Erythroblast (primary cell): ENCODE results near the gene RGL4.

Experiments
- DNase-seq, 2 experiments: peaks; one replicate each; lab custom pipeline; 2025; lab: John Stamatoyannopoulos, UW
- GATA1 ChIP-seq: IDR thresholded peaks from 2 replicates; pipeline ENCODE4 v1.6.1; 2011; ENCODE audit warnings: low read depth, mild to moderate bottlenecking, control low read depth, low read length, moderate library complexity
- POLR2A ChIP-seq: IDR thresholded peaks from 2 replicates; pipeline ENCODE4 v1.6.1; 2011; ENCODE audit warnings: mild to moderate bottlenecking, low read length

The RGL4 gene

DNA sequence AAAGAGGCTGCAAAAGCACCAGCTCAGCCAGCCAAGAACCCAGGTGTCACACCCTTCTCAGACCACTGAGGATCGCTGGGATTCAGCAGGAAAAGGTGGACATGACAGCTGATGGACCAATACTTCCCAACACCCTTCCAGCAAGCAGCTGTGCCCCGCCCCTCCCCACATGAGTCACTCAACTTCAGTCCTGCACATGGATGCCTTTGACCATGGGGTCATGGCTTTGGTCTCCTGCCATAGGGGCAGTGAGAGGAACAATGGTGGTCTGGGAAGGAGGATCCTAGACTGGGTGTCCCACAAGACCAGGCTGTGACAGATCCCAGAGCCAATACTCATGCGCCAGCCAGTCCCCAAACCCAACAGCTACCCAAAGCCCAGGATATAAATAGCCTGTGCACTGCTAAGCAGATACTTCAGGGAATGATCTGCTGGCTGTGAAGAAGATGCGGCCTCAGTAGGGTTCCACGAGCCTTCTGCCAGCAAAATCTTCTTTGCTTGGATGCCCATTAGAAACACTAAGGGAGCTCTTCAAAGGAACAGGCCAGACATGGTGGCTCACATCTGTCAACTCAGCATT lies 5.5 kb upstream of the RGL4 start:
- TF ChIP-seq GATA1 (no peak), POLR2A (no peak)
- DNase-seq = peak; percentile 25 to 44

DNA sequence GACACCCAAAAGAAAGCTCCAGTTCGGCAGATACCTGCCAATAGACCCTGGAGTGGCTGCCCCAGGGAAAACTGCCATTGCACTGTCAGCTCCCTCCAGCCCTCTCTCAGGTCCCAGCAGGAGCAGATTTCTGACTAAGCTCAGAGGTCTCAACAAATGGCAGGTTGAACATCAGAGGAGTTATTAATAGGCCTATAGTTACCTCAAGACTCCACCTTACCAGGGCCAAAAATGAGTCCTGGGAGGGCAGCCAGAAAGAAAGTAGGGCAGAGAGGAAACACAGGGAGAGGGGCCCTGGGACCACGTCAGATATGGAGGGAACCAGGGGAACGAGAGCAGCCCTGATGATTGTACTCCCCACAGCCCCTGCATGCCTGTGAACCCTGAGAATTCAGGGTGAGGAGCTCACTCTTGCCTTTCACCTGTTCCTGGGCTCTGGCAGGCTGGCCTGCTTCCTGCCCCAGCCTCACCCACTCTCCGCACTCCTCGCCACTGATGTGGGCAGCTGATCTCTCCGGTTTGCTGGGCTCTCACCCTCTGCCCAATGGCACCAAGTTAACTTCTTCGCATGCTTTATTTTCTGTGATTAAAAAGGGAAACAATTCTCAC lies 4.3 kb upstream of the RGL4 start:
- no peak for TF ChIP-seq POLR2A
- no peak for DNase-seq

DNA sequence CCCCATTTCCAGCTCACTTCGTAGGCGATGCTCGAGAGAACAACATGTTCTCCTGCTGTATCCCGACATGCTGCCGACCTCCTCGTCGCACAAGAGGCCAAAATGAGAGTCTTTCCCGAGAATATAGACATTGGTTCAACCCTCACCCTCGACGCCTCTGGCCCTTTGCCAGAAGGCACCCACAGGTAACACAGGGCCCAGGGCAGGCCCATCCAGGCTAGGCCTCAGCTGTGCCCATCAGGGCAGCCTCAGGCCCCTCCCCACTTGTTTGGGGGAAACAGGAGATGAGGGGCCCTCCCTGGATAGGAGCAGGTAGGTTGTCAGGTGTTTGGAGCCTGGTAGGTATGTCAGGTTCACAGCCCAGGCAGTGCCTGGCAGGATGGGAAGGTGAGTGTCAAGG lies 2.7 kb upstream of the RGL4 start:
- no peak for DNase-seq
- TF ChIP-seq GATA1 (no peak), POLR2A (no peak)

DNA sequence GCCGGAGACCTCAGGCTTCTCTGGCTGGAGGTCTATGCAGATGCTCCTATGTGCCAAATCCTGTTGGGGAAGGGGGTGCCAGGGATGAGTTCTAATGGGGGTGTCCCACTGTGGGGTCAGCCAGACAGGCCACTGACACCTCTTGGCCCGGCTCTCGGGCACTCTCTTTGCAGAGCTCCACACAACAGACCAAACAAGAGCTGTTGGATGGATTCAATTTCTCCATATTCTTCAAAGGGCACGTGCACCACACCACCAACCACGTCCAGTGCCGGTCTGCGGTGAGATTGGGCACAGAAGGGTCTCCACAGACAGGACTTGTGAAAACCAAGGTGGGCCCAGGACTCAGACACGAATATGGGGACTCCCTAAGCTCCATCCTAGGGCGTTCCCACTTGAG lies 2.2 kb upstream of the RGL4 start:
- TF ChIP-seq GATA1 (no peak), POLR2A (no peak)
- no peak for DNase-seq

DNA sequence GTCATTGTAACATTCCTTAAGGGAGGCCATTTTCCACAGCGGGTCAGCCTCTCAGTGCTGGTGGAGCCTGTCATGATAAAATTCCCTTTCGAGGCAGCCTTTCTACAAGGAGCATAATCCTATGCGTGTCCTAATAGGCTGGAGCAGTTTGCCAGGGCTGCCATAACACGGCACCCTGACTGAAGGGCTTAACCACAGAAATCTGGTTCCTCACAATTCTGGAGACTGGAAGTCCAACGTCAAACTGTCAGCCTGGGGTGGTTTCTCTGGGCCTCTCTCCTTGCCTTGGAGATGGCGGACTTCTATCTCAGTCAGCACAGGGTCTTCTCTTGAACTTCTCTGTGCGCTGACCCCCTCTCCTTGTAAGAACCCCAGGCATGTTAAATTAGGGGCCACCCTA lies 1.4 kb upstream of the RGL4 start:
- no peak for TF ChIP-seq POLR2A
- TF ChIP-seq GATA1 = no peak
- no peak for DNase-seq

DNA sequence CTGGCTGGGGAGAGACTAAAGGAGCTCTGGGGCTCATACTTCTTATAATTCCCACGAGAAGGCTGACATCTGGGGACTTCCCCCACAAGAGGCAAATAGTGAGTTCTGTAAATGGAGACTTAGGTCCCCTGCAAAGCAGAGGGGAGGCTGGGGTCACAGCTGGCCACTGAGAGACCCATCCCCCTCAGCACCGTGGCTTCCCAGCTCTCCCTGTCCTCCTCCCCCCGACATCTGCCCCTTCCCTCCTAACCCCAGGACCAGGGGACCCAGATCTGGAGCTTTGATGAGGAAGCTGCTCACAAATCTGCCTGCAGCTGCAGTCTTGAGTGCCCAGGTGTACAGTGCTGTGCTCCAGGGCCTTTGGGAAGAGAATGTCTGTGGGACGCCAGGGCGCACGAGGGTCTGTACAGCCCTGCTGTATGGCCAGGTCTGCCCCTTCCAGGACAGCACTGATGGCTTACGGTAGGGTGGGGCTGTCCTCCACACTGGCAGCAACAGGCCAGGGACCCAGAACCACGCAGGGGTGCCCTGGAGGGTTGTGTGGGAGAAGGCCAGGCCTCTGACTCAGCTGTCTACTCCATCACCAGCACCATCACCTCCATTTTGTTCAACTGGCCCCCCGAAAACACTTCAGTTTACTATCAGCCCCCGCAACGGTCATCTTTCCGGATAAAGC lies 1.1 kb downstream of the RGL4 start:
- DNase-seq = no peak
- TF ChIP-seq POLR2A = no peak
- no peak for TF ChIP-seq GATA1

DNA sequence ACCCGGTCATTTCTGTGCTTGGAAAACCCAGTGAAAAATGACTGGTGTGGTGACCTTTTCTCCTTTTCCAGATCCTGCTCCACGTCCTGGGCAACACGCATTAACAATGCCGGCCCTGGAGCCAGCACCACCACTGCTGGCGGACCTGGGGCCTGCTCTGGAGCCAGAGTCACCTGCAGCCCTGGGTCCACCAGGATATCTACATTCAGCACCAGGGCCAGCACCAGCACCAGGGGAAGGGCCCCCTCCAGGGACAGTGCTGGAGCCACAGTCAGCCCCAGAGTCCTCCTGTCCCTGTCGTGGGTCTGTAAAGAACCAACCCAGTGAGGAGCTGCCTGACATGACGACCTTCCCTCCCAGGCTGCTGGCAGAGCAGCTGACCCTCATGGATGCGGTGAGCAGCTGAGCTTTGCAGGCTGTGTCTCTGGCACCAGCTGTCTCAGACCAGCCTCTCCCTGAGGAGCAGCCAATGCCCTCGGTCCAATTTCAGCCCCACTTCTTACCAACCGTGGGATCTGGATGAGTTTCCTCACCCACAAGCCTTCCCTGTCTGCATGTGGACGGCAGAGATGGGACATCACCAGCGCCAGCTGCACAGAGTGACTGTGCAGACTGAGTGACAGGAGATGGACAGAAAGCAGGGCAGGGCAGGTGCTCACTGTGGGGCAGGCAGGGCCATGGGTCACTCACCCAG lies 1.9 kb downstream of the RGL4 start:
- no peak for DNase-seq
- TF ChIP-seq POLR2A (no peak), GATA1 (no peak)

DNA sequence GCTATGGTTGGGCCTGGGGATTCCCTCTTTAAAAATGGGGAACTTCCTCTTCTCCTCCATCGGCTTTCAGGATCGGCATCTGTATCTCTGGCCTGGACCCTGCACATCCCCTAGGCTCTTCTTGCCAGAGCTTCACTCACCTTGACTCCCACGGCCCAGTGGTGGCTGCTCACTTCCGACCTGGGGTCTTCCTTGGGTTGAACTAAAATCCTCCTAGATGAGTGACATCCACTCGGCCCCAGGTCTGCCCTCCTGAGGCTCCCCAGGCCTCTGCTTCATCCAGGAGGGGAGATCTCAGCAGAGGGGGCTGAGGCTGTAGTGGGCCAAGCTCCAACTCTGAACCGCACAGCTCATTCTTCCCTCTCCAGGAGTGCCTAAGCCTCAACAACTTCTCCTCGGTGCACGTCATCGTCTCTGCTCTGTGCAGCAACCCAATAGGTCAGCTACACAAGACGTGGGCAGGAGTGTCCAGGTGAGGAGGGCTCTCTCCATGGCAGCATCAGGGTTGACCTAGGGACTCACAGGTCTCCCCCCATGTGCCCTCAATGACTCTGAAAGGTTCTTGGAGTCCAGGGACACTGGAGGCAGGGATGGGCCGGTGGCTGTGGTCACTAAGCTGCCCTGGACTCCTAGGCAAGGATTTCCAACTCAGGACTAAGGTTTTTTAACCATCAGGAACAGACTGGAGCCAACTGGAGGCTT lies 3.3 kb downstream of the RGL4 start:
- no peak for DNase-seq

DNA sequence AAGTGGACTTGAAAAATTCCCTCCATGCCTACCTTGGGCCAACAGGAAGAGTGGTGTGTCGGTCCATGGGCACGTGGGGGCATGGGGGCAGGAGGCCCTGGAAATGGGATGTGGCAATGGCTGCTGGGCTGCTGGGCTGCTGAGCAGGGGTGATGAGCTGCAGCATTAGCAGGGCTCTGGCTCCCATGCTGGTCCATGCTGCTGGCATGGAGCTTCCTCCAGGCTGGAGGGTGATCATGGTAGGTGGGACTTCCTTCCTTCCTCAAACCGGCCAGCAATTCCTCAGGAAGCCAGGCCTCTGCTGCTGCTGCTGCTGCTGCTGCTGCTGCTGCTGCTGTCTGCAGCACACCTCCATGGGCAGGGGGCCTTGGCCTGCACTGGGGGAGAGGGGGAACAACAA lies 4.3 kb downstream of the RGL4 start:
- no peak for DNase-seq
- TF ChIP-seq GATA1 (no peak), POLR2A (no peak)

More for the DNA sequence above, 3.3 kb downstream of the RGL4 start:
- TF ChIP-seq GATA1 (no peak), POLR2A (no peak)

DNA sequence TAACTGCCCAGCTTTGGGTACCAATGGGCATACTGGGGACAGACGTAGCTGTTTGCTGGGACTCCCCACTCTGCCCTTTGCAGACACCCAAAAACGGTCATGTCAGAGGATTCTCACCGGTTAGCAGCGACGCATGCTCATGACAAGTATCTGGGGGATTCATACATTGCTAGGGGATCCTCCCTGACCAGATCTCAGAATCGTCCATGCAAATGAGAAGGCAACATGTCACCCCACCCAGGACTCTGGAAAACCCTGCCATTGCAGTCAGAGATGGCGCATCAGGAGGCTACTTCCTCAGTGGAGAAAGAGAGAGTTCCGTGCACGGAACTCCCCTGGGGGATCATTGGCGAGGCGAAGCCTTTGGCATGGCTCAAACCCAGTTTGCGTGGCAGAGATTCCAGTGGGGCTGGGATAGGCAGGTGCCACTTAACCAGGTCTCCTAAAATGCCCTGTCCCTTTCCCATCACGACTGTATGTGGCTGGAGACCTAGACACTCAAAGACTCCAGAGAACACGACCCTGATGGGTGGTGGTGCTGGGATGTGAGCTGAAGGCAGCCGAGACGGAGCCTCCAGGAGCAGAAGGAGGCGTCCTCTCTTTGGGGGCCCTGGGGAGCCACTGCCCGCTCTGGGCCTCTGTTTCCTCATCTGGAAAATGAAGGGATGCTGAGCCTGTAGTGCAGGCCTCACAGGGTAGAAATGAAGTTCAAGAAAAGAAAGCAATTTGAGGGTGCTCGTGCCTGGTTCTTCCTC lies 4.9 kb downstream of the RGL4 start:
- no peak for DNase-seq
- TF ChIP-seq POLR2A (no peak), GATA1 (no peak)

DNA sequence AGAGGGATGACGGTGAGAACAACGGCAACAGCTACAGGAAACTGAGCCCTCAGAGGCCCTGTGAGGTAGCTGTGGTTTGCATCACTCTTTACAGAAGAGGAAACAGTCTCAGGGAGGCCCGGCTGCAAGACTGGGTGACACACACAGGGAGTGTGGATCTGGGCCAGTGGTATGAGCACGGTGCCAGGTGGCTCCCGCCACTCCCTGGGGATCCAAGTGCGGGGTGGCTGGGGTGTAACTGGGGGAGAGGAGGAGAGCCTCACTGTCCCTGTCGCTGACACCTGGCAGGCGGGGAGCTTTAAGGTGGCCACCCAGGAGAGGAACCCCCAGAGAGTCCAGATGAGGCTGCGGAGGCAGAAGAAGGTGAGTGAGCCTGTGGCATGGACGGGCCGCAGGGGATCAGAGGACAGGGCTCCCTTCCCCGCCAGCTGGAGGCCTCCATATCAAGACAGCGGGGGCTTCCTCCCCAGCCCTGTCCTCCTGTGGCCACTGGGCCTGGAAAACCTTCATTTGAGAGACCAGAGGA lies 5.6 kb downstream of the RGL4 start:
- DNase-seq = no peak
- no peak for TF ChIP-seq POLR2A
- TF ChIP-seq GATA1 = no peak

DNA sequence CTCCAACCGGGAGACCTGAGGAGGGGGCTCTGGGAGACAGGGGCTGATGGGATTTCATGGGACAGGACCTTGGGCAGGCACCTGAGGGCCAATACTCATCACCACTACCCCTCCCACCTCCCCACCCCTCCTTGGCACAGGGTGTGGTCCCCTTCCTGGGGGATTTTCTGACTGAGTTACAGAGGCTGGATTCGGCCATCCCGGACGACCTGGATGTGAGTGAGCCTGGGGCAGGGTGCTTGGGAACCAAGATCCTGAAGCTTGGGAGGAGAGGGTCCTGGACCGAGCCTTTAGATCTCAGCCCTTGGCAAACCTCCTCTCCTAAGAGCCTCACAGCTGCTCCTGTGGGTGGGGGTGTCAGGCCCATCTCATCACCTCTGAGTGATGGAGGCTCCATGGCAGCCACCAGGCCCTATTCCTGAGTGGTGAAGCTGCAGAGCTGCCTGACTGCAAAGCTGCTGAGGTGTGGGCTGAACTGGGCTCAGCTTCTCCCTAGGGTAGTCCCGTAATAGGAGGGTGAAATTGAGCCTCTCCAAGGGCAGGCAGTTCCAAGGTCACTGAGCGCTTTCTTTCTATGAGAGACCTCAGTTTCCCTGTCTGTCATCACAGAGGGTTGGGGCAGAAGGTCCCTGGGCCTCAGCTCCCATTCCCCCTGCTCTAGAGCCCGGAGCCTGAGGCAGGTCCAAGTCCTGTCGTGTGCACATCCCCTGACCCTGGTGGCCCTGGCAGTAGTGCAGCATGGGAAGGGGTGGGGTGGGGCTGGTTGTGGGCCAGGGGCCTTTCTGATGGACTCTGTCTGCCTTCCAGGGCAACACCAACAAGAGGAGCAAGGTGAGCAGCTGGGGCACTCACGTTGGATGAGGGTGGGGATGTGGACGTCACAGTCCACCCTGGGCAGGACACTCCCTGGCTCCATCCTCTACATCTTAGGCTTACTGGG lies 6.5 kb downstream of the RGL4 start:
- TF ChIP-seq GATA1 (no peak), POLR2A (no peak)
- DNase-seq = no peak

DNA sequence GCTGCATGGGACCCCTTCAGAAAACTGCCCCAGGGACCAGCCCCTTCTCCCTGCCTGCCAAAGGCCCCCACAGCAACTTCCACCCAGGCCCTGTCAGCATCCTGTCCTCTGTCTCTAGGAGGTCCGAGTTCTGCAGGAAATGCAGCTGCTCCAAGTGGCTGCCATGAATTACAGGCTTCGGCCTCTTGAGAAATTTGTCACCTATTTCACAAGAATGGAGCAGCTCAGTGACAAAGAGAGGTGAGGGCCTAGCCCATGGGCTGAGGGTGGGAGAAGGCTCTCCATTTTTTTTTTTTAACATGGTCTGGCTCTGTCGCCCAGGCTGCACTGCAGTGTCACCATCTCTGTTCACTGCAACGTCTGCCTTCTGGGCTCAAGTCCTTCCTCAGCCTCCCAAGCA lies 7.3 kb downstream of the RGL4 start:
- TF ChIP-seq GATA1 (no peak), POLR2A (no peak)
- no peak for DNase-seq
